Activated CD4-positive, alpha-beta T cell treated with anti-CD3 and anti-CD28 coated beads for 36 hours (primary cell): ENCODE measurements around the gene CIAPIN1. TPM values are rescaled to one million over a fixed set of nuclear protein-coding genes. Genes with fewer than 3 reads are reported as not detected.

ENCODE experiments used
- ATAC-seq: fragments of 200-7000 bp; cut with Tn5 transposase; one replicate; pipeline ENCODE4 v1.10.0; 2021; ENCODE audit warnings: mild to moderate bottlenecking, moderate library complexity
- CTCF ChIA-PET: fragments of 350-600 bp; sonication (Branson Sonifier 250); formaldehyde crosslinking; loops from one replicate; lab custom pipeline; 2021; ENCODE audit warnings: antibody characterized with exemption; lab: Charles Lee
- POLR2A ChIA-PET: fragments of 350-600 bp; sonication (Branson Sonifier 250); formaldehyde crosslinking; loops from one replicate; lab custom pipeline; 2021; ENCODE audit warnings: antibody characterized with exemption, inconsistent platforms; lab: Charles Lee
- DNase-seq: peaks from one replicate; pipeline ENCODE4 v3.0.0-alpha.2; 2020
- H3K27ac Mint-ChIP-seq: one replicate; pipeline ENCODE4 v1.8.0; 2021; ENCODE audit warnings: mixed read lengths
- H3K27me3 Mint-ChIP-seq: one replicate; pipeline ENCODE4 v1.8.0; 2021; ENCODE audit warnings: mixed read lengths
- H3K36me3 Mint-ChIP-seq: one replicate; pipeline ENCODE4 v1.8.0; 2021; ENCODE audit warnings: low read depth, mixed read lengths
- H3K4me1 Mint-ChIP-seq: one replicate; pipeline ENCODE4 v1.8.0; 2021; ENCODE audit warnings: mixed read lengths
- H3K4me3 Mint-ChIP-seq: one replicate; pipeline ENCODE4 v1.8.0; 2021; ENCODE audit warnings: mild to moderate bottlenecking, moderate library complexity, mixed read lengths
- H3K9me3 Mint-ChIP-seq: one replicate; pipeline ENCODE4 v1.8.0; 2021; ENCODE audit warnings: low read depth, mixed read lengths
- intact Hi-C, 2 experiments: fragments of 100-400 bp; cut with DNase I in 1 of 2; cut with micrococcal nuclease in 1 of 2; formaldehyde crosslinking; loops; one replicate each; pipeline versions ENCODE4 v1.14.2 to v1.15.1; 2022 to 2024; cut with DNase I, micrococcal nuclease
- total RNA-seq, 2 experiments: library from RNA; stranded (reverse); gene quantifications; one replicate each; pipeline ENCODE4 v1.2.3, GENCODE V29; 2021

Gene CIAPIN1
- 10 to 100 TPM; 41.7 to 42.6 TPM for total RNA-seq

- peak; percentile 96 for DNase-seq
Observed at GRCh38 chr16:57447186-57447962, at the start of gene CIAPIN1, which contains the start of gene COQ9. CIAPIN1 (minus strand) TSS chr16:57447385; CDS start chr16:57440928, 6,457 bp downstream. COQ9 (plus strand) TSS chr16:57447479; CDS start chr16:57447506, 27 bp downstream.

DNA sequence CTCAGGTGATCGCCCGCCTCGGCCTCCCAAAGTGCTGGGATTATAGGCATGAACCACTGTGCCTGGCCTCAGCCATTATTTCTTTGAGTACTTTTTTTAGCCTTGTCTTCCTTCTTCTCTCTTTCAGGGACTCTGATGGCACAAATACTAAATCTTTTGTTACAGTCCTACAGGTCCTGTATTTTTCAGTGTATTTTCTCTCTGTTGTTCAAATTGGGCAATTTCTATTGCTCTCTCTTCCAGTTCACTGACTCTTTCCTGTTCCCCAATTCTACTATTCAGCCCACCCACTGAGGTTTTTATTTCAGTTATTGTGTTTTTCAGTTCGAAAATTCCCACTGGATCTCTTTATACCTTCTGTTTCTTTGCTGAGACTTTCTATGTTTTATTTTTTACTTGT, 46.6 kb upstream of the CIAPIN1 start:
- no peaks in the 10 kb centered on the region for H3K36me3 Mint-ChIP-seq
- ChIA-PET POLR2A (no interaction called here), CTCF (interaction anchor here (0.6 kb wide), 1 partner anchor 11 kb away, joined by 3 read pairs; no protein-coding TSS in a partner anchor)
- intact Hi-C loops = no loop called here
- DNase-seq = no peak
- no peak overlapping the region for H3K4me3 Mint-ChIP-seq
- no peaks in the 10 kb centered on the region for H3K9me3 Mint-ChIP-seq
- no peaks in the 10 kb centered on the region for H3K4me1 Mint-ChIP-seq
- no peak overlapping the region for H3K27ac Mint-ChIP-seq
- ATAC-seq = no peak
- H3K27me3 Mint-ChIP-seq = no peaks in the 10 kb centered on the region

More at GRCh38 chr16:57447186-57447962, at the start of gene CIAPIN1, which contains the start of gene COQ9:
- ChIA-PET POLR2A (interaction anchor here (0.6 to 2.0 kb wide), 5 partner anchors 9 to 261 kb away, joined by 3 to 17 read pairs (median 4); partner anchors contain the start of genes POLR2C, PSME3IP1 and RSPRY1), CTCF (interaction anchor here (0.5 to 6.1 kb wide), 13 partner anchors 14 to 166 kb away, joined by 3 to 63 read pairs (median 3); partner anchors contain the start of gene POLR2C)
- peak; percentile 99 for ATAC-seq
- peak within 1 kb of the TSS; percentile 91 for H3K4me3 Mint-ChIP-seq
- H3K27ac Mint-ChIP-seq = peak within 1 kb of the TSS; percentile 85
- intact Hi-C loops = loop anchor here (1.0 to 10.0 kb wide), 12 partner anchors 15 to 1177 kb away; partner anchors contain the start of genes KATNB1 (in 2 of the 2), POLR2C (in 2 of the 2), ARL2BP (in 1 of the 2) and CCDC102A (in 1 of the 2)
- no peaks in the 10 kb centered on the region for H3K27me3 Mint-ChIP-seq
- no peaks in the 10 kb centered on the region for H3K9me3 Mint-ChIP-seq
- peaks cover 32% of the 10 kb centered on the region for H3K4me1 Mint-ChIP-seq
- H3K36me3 Mint-ChIP-seq = peaks cover 17% of the 10 kb centered on the region

- H3K4me1 Mint-ChIP-seq = peaks cover 20% of the 10 kb centered on the region
- no peak for DNase-seq
- no peaks in the 10 kb centered on the region for H3K36me3 Mint-ChIP-seq
- intact Hi-C loops = no loop called here
- no peaks in the 10 kb centered on the region for H3K27me3 Mint-ChIP-seq
- no peaks in the 10 kb centered on the region for H3K9me3 Mint-ChIP-seq
- ChIA-PET POLR2A (interaction anchor here (0.8 kb wide), 1 partner anchor 30 kb away, joined by 3 read pairs; no protein-coding TSS in a partner anchor), CTCF (interaction anchor here (0.6 to 2.2 kb wide), 6 partner anchors 10 to 406 kb away, joined by 3 to 7 read pairs (median 4); partner anchors contain the start of genes CIAPIN1 and COQ9)
- no peak for ATAC-seq
- H3K4me3 Mint-ChIP-seq = no peak overlapping the region
- H3K27ac Mint-ChIP-seq = no peak overlapping the region
Observed at GRCh38 chr16:57489229-57489628, 42.0 kb upstream of the CIAPIN1 start.

- Mint-ChIP-seq H3K4me1 (peaks cover 22% of the 10 kb centered on the region), H3K9me3 (no peaks in the 10 kb centered on the region), H3K4me3 (peak overlapping the region; percentile 71), H3K27me3 (no peaks in the 10 kb centered on the region), H3K27ac (peak overlapping the region; percentile 71), H3K36me3 (no peaks in the 10 kb centered on the region)
- intact Hi-C loops = loop anchor here (1.0 to 2.0 kb wide), 6 partner anchors 11 to 187 kb away; partner anchors contain the start of genes CCDC102A (in 2 of the 2), CIAPIN1 (in 1 of the 2), COQ9 (in 1 of the 2) and POLR2C (in 1 of the 2)
- ChIA-PET POLR2A (interaction anchor here (0.6 kb wide), 1 partner anchor 154 kb away, joined by 3 read pairs; no protein-coding TSS in a partner anchor), CTCF (interaction anchor here (0.7 to 2.4 kb wide), 12 partner anchors 8 to 230 kb away, joined by 3 to 13 read pairs (median 6); partner anchors contain the start of genes CIAPIN1, COQ9 and POLR2C)
- DNase-seq (peak; percentile 38), ATAC-seq (no peak)
Observed at GRCh38 chr16:57486858-57487834, 40.0 kb upstream of the CIAPIN1 start.

DNA sequence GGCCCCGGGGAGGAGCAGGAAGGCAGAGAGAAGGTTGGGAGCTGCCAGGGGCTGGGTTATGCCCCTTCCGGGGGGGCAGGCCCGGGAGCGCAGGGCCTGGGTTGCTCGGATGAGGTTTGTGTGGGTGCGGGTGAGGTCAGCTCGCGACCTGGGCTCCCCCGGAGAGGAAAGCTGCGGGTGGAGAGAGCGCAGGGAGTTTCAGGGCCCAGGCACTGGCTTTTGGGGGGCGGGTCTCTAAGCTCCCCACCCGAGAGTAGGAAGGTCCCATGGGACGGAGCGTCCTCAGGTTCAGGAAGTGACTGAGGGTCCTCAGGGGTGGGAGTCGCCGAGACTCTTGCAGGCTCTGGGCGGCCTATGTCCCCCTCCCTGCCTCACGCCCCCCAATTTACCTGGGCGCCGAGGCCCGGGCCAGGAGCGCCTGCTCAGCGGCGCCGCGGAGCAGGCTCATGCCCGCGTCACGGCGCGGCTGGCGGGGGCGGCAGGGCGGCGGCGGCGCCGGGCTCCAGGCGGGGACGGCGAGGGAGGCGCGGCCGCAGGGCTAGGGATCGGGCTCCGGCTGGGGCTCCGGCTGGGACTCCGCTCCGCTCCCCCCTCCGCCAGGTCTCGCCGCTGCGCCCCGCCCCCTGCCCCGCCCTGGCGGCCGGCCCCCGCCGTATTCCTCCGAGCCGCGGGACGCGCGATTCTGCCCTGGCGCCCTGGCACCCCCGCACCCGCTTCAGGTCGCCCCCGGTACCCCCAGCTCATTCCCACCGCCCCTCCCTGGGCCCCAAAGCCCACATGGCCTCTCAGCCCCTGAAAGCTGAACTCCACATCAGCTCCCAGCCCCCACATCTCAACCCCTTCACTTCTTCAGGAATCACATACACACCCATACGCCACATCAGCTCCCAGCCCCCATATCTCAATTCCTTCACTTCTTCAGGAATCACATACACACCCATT, 39.0 kb upstream of the CIAPIN1 start, which contains the start of gene DOK4:
TSS of gene DOK4 (minus strand) at position 578 of the 942 bp plus-strand sequence. CDS start 6,986 bp downstream, outside the sequence.
- H3K9me3 Mint-ChIP-seq = no peaks in the 10 kb centered on the region
- intact Hi-C loops = loop anchor here (1.0 to 2.0 kb wide), 6 partner anchors 10 to 186 kb away; partner anchors contain the start of genes CCDC102A (in 2 of the 2), CIAPIN1 (in 1 of the 2), COQ9 (in 1 of the 2) and POLR2C (in 1 of the 2)
- ChIA-PET CTCF (interaction anchor here (0.8 to 2.4 kb wide), 10 partner anchors 9 to 470 kb away, joined by 3 to 11 read pairs (median 5); partner anchors contain the start of gene POLR2C), POLR2A (no interaction called here)
- DNase-seq (peak; percentile 89), ATAC-seq (peak; percentile 93)
- no peaks in the 10 kb centered on the region for H3K36me3 Mint-ChIP-seq
- peak within 1 kb of the TSS; percentile 75 for H3K4me3 Mint-ChIP-seq
- peak within 1 kb of the TSS; percentile 71 for H3K27ac Mint-ChIP-seq
- no peaks in the 10 kb centered on the region for H3K27me3 Mint-ChIP-seq
- H3K4me1 Mint-ChIP-seq = peaks cover 22% of the 10 kb centered on the region

DNA sequence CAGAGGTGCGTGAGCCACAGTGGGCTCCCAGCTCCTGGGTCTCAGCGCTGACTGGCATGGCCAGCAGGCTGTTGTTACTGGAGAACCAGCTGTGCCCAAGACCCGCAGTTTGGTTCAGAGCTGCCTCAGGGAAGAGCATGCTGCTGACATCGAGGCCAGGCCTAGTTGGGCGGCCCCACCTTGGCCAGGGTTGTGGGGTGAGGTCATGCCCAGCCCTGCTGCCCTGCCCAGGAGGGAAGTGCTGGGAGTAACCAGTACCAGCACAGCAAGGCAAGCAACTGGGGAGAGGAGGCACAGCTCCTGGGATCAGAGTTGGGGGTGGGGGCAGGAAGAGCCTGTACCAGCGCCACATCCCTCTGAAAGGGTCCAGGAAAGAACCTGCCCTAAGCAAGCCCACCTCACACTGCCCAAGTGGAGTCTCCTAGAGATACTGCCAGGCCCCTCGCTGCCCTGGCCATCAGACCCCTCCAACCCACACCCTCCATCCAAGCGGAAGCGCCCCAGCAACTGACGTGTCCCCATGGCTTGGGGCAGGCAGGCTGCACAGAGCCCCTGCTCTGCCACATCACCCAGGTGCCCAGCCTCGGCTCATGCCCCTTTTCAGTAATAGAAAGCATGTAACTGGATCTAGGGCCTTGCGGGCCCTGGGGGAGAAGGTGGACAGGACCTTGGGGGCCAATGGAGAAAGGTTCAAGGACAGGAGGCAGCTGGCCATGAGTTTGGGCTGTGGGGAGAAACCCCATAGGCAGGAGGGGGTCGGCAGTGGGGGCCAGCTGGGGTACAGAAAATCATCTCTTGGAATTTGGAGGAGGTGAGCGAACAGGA, 38.1 kb upstream of the CIAPIN1 start:
- ATAC-seq = no peak
- no peaks in the 10 kb centered on the region for H3K27me3 Mint-ChIP-seq
- H3K9me3 Mint-ChIP-seq = no peaks in the 10 kb centered on the region
- DNase-seq = no peak
- intact Hi-C loops = no loop called here
- H3K4me3 Mint-ChIP-seq = peak overlapping the region; percentile 75
- CTCF ChIA-PET = interaction anchor here (0.8 to 1.4 kb wide), 5 partner anchors 10 to 469 kb away, joined by 3 to 7 read pairs (median 3); partner anchors contain the start of gene POLR2C
- no peaks in the 10 kb centered on the region for H3K36me3 Mint-ChIP-seq
- peak overlapping the region; percentile 51 for H3K27ac Mint-ChIP-seq
- H3K4me1 Mint-ChIP-seq = peaks cover 22% of the 10 kb centered on the region
- POLR2A ChIA-PET = interaction anchor here (0.7 kb wide), 1 partner anchor 34 kb away, joined by 3 read pairs; no protein-coding TSS in a partner anchor

DNA sequence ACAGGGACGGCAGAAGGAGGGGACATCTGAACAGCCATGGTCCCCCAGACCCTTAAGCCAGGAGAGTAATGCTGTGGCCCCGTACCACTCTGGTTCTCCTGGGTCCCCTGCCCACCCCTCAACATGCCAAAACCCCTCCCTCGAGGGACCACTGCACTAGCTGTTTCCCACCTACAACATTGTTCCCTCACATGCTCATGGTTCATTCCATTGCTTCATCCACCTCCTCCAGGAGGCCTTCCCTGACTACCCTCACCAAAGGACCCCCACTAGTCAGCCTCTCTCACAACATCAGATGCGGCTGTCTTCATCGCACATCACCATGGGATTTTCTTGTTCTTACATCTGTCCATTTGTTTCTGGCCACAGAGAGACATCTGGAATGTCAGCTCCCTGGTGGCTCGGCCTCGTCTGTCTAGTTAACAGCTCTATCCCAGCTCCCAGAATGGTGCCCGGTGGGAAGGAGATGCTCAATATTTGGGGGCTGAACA, 37.4 kb upstream of the CIAPIN1 start:
- DNase-seq (no peak), ATAC-seq (no peak)
- Mint-ChIP-seq H3K4me3 (no peak overlapping the region), H3K36me3 (no peaks in the 10 kb centered on the region), H3K27ac (no peak overlapping the region), H3K27me3 (no peaks in the 10 kb centered on the region), H3K9me3 (no peaks in the 10 kb centered on the region), H3K4me1 (peaks cover 22% of the 10 kb centered on the region)
- CTCF ChIA-PET = interaction anchor here (1.6 kb wide), 1 partner anchor 35 kb away, joined by 5 read pairs; no protein-coding TSS in a partner anchor
- intact Hi-C loops = no loop called here
- POLR2A ChIA-PET = interaction anchor here (0.7 kb wide), 1 partner anchor 33 kb away, joined by 3 read pairs; no protein-coding TSS in a partner anchor

GRCh38 chr16:57483725-57484514, 36.7 kb upstream of the CIAPIN1 start:
- CTCF ChIA-PET = interaction anchor here (0.9 to 1.6 kb wide), 2 partner anchors 35 to 51 kb away, joined by 3 to 5 read pairs; no protein-coding TSS in a partner anchor
- ATAC-seq (no peak), DNase-seq (no peak)
- H3K27ac Mint-ChIP-seq = no peak overlapping the region
- POLR2A ChIA-PET = no interaction called here
- intact Hi-C loops = no loop called here
- no peaks in the 10 kb centered on the region for H3K9me3 Mint-ChIP-seq
- H3K4me3 Mint-ChIP-seq = no peak overlapping the region
- H3K36me3 Mint-ChIP-seq = no peaks in the 10 kb centered on the region
- H3K27me3 Mint-ChIP-seq = no peaks in the 10 kb centered on the region
- H3K4me1 Mint-ChIP-seq = peaks cover 25% of the 10 kb centered on the region
